GM13976 (cell line): ENCODE measurements around the gene FAM151A.

Source experiments
- DNase-seq: peaks from one replicate; pipeline ENCODE4 v3.0.0; 2012; ENCODE audit warnings: low spot score
- CTCF ChIP-seq: IDR thresholded peaks from 2 replicates; pipeline ENCODE4 v1.5.1; 2012; ENCODE audit warnings: borderline replicate concordance, mild to moderate bottlenecking; ENCODE audit not compliant: insufficient read depth; ENCODE audit errors: extremely low read depth, missing control alignments, control extremely low read depth
- in situ Hi-C: fragments of 300-500 bp; cut with MboI; formaldehyde crosslinking; loops from one replicate; pipeline ENCODE4 v1.12.0; 2022; ENCODE audit warnings: low sequenced_read_pairs, mixed read lengths, inconsistent platforms; ENCODE audit not compliant: unreplicated experiment

FAM151A gene

GRCh38 chr1:54664364-54664763 lies 41.0 kb upstream of the FAM151A start:
- TF ChIP-seq CTCF, result no peak
- no peak for DNase-seq
- in situ Hi-C loops, result no loop called here

- DNase-seq, result no peak
- TF ChIP-seq CTCF, result no peak
- in situ Hi-C loops, result no loop called here
Observed at GRCh38 chr1:54663725-54664124, 40.4 kb upstream of the FAM151A start.

- in situ Hi-C loops, result no loop called here
Observed at GRCh38 chr1:54658164-54658913, 35.0 kb upstream of the FAM151A start.

GRCh38 chr1:54653036-54653435 lies 29.7 kb upstream of the FAM151A start:
- DNase-seq, result no peak
- no peak for TF ChIP-seq CTCF
- in situ Hi-C loops, result no loop called here

More at GRCh38 chr1:54658164-54658913, 35.0 kb upstream of the FAM151A start:
- no peak for DNase-seq
- no peak for TF ChIP-seq CTCF

- in situ Hi-C loops, result no loop called here
- TF ChIP-seq CTCF, result no peak
- DNase-seq, result no peak
Observed at GRCh38 chr1:54652168-54652567, 28.8 kb upstream of the FAM151A start.

GRCh38 chr1:54651608-54652007 lies 28.3 kb upstream of the FAM151A start:
- in situ Hi-C loops, result no loop called here

More at GRCh38 chr1:54651608-54652007, 28.3 kb upstream of the FAM151A start:
- DNase-seq, result no peak
- TF ChIP-seq CTCF, result no peak
